Loucy (cell line): ENCODE data around the gene YWHAE.
"Not testable (repeated sequence)": the region's sequence is repeated elsewhere in the genome, so short reads cannot be mapped to it uniquely, and the experiment has no call there.

ENCODE experiments used
- EZH2phosphoT487 ChIP-seq: fragments of 200-600 bp; IDR thresholded peaks from 2 replicates; pipeline ENCODE4 v1.6.1; 2018; ENCODE audit warnings: antibody characterized with exemption, mild to moderate bottlenecking, moderate library complexity, borderline replicate concordance
- TF ChIP-seq, protein P1 (sequence below): fragments of 200-600 bp; sonication (generic); conservative IDR thresholded peaks from 2 replicates; pipeline ENCODE4 v1.5.1; 2014; ENCODE audit warnings: mild to moderate bottlenecking, antibody characterized with exemption, low read length

DNA sequence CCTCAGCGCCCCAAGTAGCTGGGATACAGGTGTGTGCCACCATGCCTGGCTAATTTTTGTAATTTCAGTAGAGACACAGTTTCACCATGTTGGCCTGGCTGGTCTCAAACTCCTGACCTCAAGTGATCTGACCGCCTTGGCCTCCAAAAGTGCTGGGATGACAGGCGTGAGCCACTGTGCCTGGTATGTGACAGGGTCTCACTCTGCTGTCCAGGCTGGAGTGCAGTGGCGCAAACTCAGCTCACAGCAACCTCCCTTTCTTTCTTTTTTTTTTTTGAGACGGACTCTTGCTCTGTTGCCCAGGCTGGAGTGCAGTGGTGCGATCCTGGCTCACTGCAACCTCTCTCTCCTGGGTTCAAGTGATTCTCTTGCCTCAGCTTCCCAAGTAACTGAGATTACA, 42.7 kb upstream of the YWHAE start:
- TF ChIP-seq, protein P1, sequence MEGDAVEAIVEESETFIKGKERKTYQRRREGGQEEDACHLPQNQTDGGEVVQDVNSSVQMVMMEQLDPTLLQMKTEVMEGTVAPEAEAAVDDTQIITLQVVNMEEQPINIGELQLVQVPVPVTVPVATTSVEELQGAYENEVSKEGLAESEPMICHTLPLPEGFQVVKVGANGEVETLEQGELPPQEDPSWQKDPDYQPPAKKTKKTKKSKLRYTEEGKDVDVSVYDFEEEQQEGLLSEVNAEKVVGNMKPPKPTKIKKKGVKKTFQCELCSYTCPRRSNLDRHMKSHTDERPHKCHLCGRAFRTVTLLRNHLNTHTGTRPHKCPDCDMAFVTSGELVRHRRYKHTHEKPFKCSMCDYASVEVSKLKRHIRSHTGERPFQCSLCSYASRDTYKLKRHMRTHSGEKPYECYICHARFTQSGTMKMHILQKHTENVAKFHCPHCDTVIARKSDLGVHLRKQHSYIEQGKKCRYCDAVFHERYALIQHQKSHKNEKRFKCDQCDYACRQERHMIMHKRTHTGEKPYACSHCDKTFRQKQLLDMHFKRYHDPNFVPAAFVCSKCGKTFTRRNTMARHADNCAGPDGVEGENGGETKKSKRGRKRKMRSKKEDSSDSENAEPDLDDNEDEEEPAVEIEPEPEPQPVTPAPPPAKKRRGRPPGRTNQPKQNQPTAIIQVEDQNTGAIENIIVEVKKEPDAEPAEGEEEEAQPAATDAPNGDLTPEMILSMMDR: not testable (repeated sequence)
- TF ChIP-seq EZH2phosphoT487: not testable (repeated sequence)
